ENCODE measurements around the gene VWCE. TPM values are rescaled to one million over a fixed set of nuclear protein-coding genes. Genes with fewer than 3 reads are reported as not detected.

Gene VWCE, protein sequence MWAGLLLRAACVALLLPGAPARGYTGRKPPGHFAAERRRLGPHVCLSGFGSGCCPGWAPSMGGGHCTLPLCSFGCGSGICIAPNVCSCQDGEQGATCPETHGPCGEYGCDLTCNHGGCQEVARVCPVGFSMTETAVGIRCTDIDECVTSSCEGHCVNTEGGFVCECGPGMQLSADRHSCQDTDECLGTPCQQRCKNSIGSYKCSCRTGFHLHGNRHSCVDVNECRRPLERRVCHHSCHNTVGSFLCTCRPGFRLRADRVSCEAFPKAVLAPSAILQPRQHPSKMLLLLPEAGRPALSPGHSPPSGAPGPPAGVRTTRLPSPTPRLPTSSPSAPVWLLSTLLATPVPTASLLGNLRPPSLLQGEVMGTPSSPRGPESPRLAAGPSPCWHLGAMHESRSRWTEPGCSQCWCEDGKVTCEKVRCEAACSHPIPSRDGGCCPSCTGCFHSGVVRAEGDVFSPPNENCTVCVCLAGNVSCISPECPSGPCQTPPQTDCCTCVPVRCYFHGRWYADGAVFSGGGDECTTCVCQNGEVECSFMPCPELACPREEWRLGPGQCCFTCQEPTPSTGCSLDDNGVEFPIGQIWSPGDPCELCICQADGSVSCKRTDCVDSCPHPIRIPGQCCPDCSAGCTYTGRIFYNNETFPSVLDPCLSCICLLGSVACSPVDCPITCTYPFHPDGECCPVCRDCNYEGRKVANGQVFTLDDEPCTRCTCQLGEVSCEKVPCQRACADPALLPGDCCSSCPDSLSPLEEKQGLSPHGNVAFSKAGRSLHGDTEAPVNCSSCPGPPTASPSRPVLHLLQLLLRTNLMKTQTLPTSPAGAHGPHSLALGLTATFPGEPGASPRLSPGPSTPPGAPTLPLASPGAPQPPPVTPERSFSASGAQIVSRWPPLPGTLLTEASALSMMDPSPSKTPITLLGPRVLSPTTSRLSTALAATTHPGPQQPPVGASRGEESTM
- 18.7 and 20.6 TPM in 2 replicates for total RNA-seq (2021)
- long read RNA-seq, partial matches to known transcripts: 5 of 23 reads
- long read RNA-seq, other reads (novel, unspliced or antisense): 15 of 23 reads

DNA sequence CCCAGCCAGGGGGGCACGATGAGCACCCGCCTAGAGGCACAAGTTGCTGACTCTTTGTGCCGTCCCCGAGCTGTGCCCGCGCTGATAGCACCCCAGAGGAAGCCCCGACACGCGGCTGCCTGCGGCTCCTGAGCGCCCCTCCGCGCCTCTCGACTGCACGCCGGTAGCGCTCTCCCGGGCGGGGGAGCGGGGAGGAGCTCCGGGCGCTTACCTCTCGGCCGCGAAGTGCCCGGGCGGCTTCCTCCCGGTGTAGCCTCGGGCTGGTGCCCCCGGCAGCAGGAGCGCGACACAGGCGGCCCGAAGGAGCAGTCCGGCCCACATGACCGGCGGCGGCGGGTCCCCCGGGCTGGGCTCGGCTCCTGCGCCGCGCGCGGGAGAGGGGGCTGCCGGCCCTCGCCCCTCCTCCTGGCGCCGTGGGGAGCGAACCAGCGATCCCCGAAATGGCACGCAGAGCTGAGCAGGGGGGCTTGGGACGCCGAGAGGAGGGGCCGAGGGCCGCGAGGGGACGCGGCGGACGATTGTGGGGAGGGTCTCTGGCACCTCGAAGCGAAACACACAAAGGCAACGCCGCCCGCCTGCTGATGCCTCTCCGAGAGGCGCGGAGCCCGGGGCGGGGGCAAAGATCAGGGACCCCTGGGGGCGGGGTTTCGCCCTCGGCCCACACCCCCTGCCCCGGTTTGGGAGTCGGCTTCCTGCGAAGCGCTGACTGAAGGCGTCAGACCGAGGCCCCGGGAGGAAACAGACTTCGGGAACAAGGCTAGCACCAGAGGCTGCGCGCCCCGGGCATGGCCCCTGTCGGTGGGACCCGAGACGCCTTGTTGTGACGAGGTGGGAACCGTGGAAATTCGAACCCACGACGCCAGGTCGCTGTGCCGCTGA, at the start of gene VWCE:
VWCE (minus strand) TSS at position 600 of the 879 bp plus-strand sequence; CDS start at position 321, 279 bp downstream.
- Histone ChIP-seq H2BK5ac (ENCODE audit: insufficient read length, low read length) (no peak within 1 kb of the TSS), H3T11ph (ENCODE audit: low read length) (no peak within 1 kb of the TSS), H2AK5ac (ENCODE audit: insufficient read length, low read length) (no peak within 1 kb of the TSS), H2BK12ac (ENCODE audit: insufficient read length, low read depth, low read length) (no peak within 1 kb of the TSS), H3K27ac (ENCODE audit: insufficient read length, low read depth, low read length) (no peak within 1 kb of the TSS), H2BK120ac (ENCODE audit: low read depth, low read length, poor library complexity, severe bottlenecking) (no peak within 1 kb of the TSS), H3K79me2 (ENCODE audit: insufficient read depth, low read length) (no peaks in the 10 kb centered on the region), H3K9ac (ENCODE audit: extremely low read depth, insufficient read length, low read length) (peak within 1 kb of the TSS; percentile 60), H4K8ac (replicated peaks; ENCODE audit: insufficient read length, low read depth, low read length) (no peak within 1 kb of the TSS), H3K23me2 (ENCODE audit: insufficient read length, low read depth, low read length, poor library complexity, severe bottlenecking) (peaks cover 14% of the 10 kb centered on the region), H3K4me2 (ENCODE audit: insufficient read depth, insufficient read length, low read length) (peak within 1 kb of the TSS; percentile 59), H2BK20ac (ENCODE audit: low read depth, low read length, poor library complexity, severe bottlenecking) (no peak within 1 kb of the TSS), H3K14ac (ENCODE audit: insufficient read depth, low read length) (peak within 1 kb of the TSS; percentile 58; the same call in 1 of the 2 replicates), H3K56ac (ENCODE audit: insufficient read length, low read depth, low read length) (no peak within 1 kb of the TSS), H3K4me1 (ENCODE audit: insufficient read depth, low read length) (no peaks in the 10 kb centered on the region), H3K18ac (ENCODE audit: insufficient read length, low read depth, low read length) (peak within 1 kb of the TSS; percentile 37), H3K79me1 (ENCODE audit: insufficient read depth, low read depth, low read length, poor library complexity, severe bottlenecking) (no peaks in the 10 kb centered on the region), H4K91ac (ENCODE audit: insufficient read length, low read depth, low read length) (no peak within 1 kb of the TSS), H2AFZ (ENCODE audit: low read length) (no peak within 1 kb of the TSS), H3K4ac (ENCODE audit: low read depth, low read length) (no peak within 1 kb of the TSS), H3K27me3 (ENCODE audit: insufficient read depth, low read length) (peaks cover 3% of the 10 kb centered on the region; the same call in 1 of the 2 replicates), H3K9me3 (ENCODE audit: control insufficient read depth, low read depth, low read length) (no peaks in the 10 kb centered on the region), H2BK15ac (ENCODE audit: low read depth, low read length) (no peak within 1 kb of the TSS), H3K23ac (ENCODE audit: insufficient read length, low read depth, low read length) (no peak within 1 kb of the TSS), H4K20me1 (ENCODE audit: control insufficient read depth, insufficient read depth, insufficient read length) (no peaks in the 10 kb centered on the region), H4K5ac (ENCODE audit: insufficient read length, low read depth, low read length) (no peak within 1 kb of the TSS)
- peaks cover 5 to 36% (median 21%) of the 10 kb centered on the region in 3 experiments; a peak in 6 of 7 replicates for H3K36me3 Mint-ChIP-seq (ENCODE audit: insufficient read depth in 1 of 3, low read depth in 3 of 3)
- peak within 1 kb of the TSS; percentile 81 for H3K4me3 Mint-ChIP-seq
- WGBS (ENCODE audit: extremely low coverage, insufficient read length, low lambda C conversion rate): no CpG with 5 or more reads among the region's 97 CpGs
- peaks cover 28 to 35% of the 10 kb centered on the region in 2 experiments for H3K4me1 Mint-ChIP-seq
- H3K27me3 Mint-ChIP-seq (ENCODE audit: low read depth): peaks cover 16% of the 10 kb centered on the region
- TF ChIP-seq, protein P1, sequence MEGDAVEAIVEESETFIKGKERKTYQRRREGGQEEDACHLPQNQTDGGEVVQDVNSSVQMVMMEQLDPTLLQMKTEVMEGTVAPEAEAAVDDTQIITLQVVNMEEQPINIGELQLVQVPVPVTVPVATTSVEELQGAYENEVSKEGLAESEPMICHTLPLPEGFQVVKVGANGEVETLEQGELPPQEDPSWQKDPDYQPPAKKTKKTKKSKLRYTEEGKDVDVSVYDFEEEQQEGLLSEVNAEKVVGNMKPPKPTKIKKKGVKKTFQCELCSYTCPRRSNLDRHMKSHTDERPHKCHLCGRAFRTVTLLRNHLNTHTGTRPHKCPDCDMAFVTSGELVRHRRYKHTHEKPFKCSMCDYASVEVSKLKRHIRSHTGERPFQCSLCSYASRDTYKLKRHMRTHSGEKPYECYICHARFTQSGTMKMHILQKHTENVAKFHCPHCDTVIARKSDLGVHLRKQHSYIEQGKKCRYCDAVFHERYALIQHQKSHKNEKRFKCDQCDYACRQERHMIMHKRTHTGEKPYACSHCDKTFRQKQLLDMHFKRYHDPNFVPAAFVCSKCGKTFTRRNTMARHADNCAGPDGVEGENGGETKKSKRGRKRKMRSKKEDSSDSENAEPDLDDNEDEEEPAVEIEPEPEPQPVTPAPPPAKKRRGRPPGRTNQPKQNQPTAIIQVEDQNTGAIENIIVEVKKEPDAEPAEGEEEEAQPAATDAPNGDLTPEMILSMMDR (conservative IDR thresholded peaks at IDR 0.05): no peak; the same call in 2 of the 3 replicates
- DNase-seq: peak; percentile 83
- H3K27ac Mint-ChIP-seq: peak within 1 kb of the TSS in 1 of 3 experiments; percentile 70; a peak in 1 of 7 replicates
- no peaks in the 10 kb centered on the region for H3K9me3 Mint-ChIP-seq

Data from H9 (cell line).